SHP77 treated with DMSO at 0.1 percent for 48 hours (cell line): Measurements from ENCODE around the gene ADAMTS6.

Source experiments
- DNase-seq: peaks from one replicate; lab custom pipeline; 2025; lab: John Stamatoyannopoulos, UW

The ADAMTS6 gene

DNA sequence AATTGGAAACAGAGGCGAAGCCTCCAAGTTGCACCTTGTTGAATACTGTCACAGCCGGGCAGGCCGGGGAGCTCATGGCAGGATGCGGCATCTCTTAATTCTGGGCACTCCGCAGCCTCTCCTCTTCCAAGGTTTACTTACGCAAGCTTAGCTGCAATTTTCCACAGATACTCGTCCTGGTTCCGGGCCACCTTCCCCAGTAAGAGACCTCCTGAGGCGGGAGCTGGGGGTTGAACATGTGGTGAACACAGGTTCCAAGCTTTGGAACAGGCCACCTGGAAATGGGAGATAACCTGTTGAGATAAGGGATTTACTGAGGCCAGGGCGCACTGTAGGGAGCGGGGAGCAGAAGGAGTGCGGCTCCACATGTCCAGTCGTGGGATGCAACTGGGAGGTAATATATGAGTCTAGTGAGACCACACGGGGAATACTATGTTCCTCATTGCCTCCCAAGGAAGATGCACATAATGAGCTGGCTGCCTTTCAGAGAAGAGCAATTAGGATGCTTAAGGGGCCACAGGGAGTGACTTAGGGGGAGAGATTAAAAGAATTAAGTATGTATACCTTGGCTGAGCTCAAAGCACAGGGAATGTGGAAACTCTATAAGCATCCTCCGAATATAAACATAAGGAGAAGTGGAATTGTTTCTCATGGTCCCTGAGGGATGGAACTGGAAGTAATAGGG is 377.8 kb downstream of the ADAMTS6 start:
- DNase-seq: no peak

GRCh38 chr5:65102976-65103711 is 378.6 kb downstream of the ADAMTS6 start:
- DNase-seq: peak; percentile 37

- DNase-seq: peak; percentile 25
Measured at GRCh38 chr5:65102371-65102975, 379.2 kb downstream of the ADAMTS6 start.

GRCh38 chr5:65101632-65102100 is 380.1 kb downstream of the ADAMTS6 start:
- DNase-seq: no peak

DNA sequence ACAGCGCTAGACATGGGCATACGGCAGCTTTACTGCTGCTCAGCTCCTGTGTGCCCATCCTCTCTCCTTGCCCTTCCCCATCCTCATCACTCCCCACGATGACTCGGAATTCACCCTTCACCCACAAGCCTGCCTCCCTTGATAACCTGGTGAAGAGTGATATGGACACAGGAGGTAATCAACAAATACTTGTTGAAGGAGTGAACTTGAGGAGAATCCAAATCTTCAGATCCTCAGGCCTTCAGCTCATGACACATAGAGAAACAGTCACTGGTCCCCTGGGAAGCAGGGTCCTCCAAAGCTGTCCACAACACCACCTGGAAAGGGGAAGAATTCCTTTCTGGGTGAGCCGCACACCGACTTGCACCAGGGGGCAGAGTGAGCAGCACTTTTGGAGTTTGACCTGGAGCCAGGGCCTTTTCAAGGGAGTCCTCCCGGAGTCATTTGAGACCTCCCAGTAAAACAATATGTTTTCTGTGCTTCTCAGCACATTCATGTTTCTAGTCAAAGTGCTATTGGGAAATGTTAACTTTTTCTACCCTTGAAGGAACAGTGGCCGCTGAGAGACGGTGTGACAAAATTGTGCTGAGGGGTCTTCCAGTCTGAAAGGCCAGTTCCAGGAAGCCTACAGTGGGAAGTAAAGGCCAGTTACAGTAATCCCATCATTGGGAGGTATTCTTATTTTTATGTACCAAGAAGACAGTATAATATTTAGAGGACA is 380.6 kb downstream of the ADAMTS6 start:
- peak; percentile 58 for DNase-seq
